Kidney (tissue), 14 donors: Measurements from ENCODE around the gene RBM27. TPM values are rescaled to one million over a fixed set of nuclear protein-coding genes. Genes with fewer than 3 reads are reported as not detected.
"Not testable (repeated sequence)": the region's sequence is repeated elsewhere in the genome, so short reads cannot be mapped to it uniquely, and the experiment has no call there.

Experiments used
- DNase-seq, 5 donors: peaks; one replicate each; pipeline ENCODE4 v3.0.0-alpha.2; 2013 to 2020
- FAIRE-seq: peaks from 2 replicates; lab custom pipeline; 2012; peaks lifted over from hg19 to GRCh38; lab: Jason Lieb, UNC
- H3K27ac ChIP-seq, 2 donors: one replicate each; pipeline ENCODE4 v1.7.0; 2013; ENCODE audit warnings: low read depth in 2 of 2, low read length in 2 of 2, inconsistent platforms in 1 of 2
- H3K27me3 ChIP-seq: one replicate; pipeline ENCODE4 v1.7.1; 2013; ENCODE audit warnings: low read length, inconsistent platforms; ENCODE audit not compliant: control insufficient read depth, insufficient read depth
- H3K36me3 ChIP-seq, 3 donors: one replicate each; pipeline versions ENCODE4 v1.7.0 to v1.7.1; 2013; ENCODE audit warnings: low read length in 3 of 3, control low read depth in 1 of 3, inconsistent platforms in 1 of 3; ENCODE audit not compliant: insufficient read depth in 3 of 3, control insufficient read depth in 2 of 3
- H3K4me1 ChIP-seq, 3 donors: one replicate each; pipeline versions ENCODE4 v1.7.0 to v1.7.1; 2013; ENCODE audit warnings: low read length in 3 of 3, inconsistent platforms in 1 of 3, low read depth in 1 of 3; ENCODE audit not compliant: control insufficient read depth in 2 of 3, insufficient read depth in 2 of 3
- H3K4me3 ChIP-seq, 3 donors: one replicate each; pipeline versions ENCODE4 v1.7.0 to v1.8.1; 2013; ENCODE audit warnings: low read length in 3 of 3, control low read depth in 1 of 3, inconsistent platforms in 1 of 3
- H3K9ac ChIP-seq, 3 donors: one replicate each; pipeline versions ENCODE4 v1.7.0 to v1.7.1; 2013; ENCODE audit warnings: low read length in 3 of 3, control low read depth in 1 of 3, inconsistent platforms in 1 of 3
- H3K9me3 ChIP-seq, 3 donors: one replicate each; pipeline versions ENCODE4 v1.7.0 to v1.7.1; 2013; ENCODE audit warnings: low read length in 3 of 3, control low read depth in 1 of 3, inconsistent platforms in 1 of 3; ENCODE audit not compliant: control insufficient read depth in 2 of 3, insufficient read depth in 1 of 3
- intact Hi-C: fragments of 100-400 bp; cut with DNase I; formaldehyde crosslinking; loops from one replicate; pipeline ENCODE4 v1.11.1; 2022
- polyA plus RNA-seq: library from polyadenylated mRNA; stranded (reverse); fragments of 350-450 nt; fragmentation: Illumina TruSeq; extraction: RNeasy Lipid Tissue Mini Kit (QIAGEN cat#74804); gene quantifications from one replicate; pipeline ENCODE4 v1.2.3, GENCODE V29; 2014; ENCODE audit warnings: low read depth, low replicate concordance; ENCODE audit not compliant: insufficient read depth
- total RNA-seq: library from RNA; stranded (reverse); fragmentation: NEBNext Ultra II Directional; extraction: Animal tissue kit (Norgen Biotek cat#: 25700); gene quantifications from one replicate; pipeline ENCODE4 v1.2.1, GENCODE V29; 2021
- TF ChIP-seq, protein P1 (sequence below): IDR thresholded peaks from 3 replicates; pipeline ENCODE4 v1.5.1; 2012; ENCODE audit warnings: mild to moderate bottlenecking, moderate library complexity, borderline replicate concordance; ENCODE audit not compliant: insufficient read depth; ENCODE audit errors: extremely low read depth
- donor health status: control.
- donor health status: control.
- donor health status: control.
- donor health status: control.
- donor health status: control.
- donor health status: DM: yes; HTN: yes; CAD: no.
- donor health status: Normal renal cell carcinoma (clear cell type).

Gene RBM27
- total and polyA plus RNA-seq, 2 donors from 2014 or later: 4.9 to 19.0 TPM

- TF ChIP-seq, protein P1, sequence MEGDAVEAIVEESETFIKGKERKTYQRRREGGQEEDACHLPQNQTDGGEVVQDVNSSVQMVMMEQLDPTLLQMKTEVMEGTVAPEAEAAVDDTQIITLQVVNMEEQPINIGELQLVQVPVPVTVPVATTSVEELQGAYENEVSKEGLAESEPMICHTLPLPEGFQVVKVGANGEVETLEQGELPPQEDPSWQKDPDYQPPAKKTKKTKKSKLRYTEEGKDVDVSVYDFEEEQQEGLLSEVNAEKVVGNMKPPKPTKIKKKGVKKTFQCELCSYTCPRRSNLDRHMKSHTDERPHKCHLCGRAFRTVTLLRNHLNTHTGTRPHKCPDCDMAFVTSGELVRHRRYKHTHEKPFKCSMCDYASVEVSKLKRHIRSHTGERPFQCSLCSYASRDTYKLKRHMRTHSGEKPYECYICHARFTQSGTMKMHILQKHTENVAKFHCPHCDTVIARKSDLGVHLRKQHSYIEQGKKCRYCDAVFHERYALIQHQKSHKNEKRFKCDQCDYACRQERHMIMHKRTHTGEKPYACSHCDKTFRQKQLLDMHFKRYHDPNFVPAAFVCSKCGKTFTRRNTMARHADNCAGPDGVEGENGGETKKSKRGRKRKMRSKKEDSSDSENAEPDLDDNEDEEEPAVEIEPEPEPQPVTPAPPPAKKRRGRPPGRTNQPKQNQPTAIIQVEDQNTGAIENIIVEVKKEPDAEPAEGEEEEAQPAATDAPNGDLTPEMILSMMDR: no peak
- FAIRE-seq (no peak), DNase-seq (no peak)
- intact Hi-C loops: no loop called here
- Histone ChIP-seq H3K4me1 (no peaks in the 10 kb centered on the region), H3K4me3 (no peak overlapping the region), H3K36me3 (peaks cover 12 to 33% (median 26%) of the 10 kb centered on the region in 3 donors), H3K9ac (no peak overlapping the region), H3K27me3 (no peaks in the 10 kb centered on the region), H3K27ac (no peak overlapping the region), H3K9me3 (no peaks in the 10 kb centered on the region)
These were observed 37.9 kb upstream of the RBM27 start for GRCh38 chr5:146165460-146165859.

DNA sequence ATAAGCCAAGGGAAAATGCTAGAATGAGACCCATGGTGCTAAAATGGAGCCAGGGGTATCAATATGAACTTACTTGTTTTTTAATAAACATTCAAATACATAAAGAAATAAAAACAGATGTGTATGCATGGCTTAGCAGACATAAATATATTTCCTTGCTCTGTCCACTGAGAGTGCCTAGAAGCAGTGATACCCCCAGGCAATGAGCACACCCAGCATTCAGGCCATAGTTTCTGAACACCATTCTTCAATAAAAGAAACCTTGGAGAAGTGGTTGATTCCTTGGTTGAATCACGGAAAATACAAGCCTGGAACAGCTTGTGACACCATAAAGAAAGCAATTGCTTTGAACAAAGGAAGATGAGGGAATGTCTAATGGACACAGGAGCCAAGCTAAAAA lies 37.5 kb upstream of the RBM27 start:
- H3K27me3 ChIP-seq: no peaks in the 10 kb centered on the region
- TF ChIP-seq, protein P1: no peak
- FAIRE-seq (no peak), DNase-seq (no peak)
- no peak overlapping the region for H3K27ac ChIP-seq
- H3K9me3 ChIP-seq: no peaks in the 10 kb centered on the region
- no peaks in the 10 kb centered on the region for H3K4me1 ChIP-seq
- peaks cover 12 to 37% (median 27%) of the 10 kb centered on the region in 3 donors for H3K36me3 ChIP-seq
- H3K4me3 ChIP-seq: no peak overlapping the region
- intact Hi-C loops: no loop called here
- no peak overlapping the region for H3K9ac ChIP-seq

- intact Hi-C loops: no loop called here
- Histone ChIP-seq H3K27me3 (no peaks in the 10 kb centered on the region), H3K9me3 (no peaks in the 10 kb centered on the region), H3K9ac (no peak overlapping the region), H3K27ac (no peak overlapping the region), H3K4me3 (no peak overlapping the region), H3K36me3 (peaks cover 8 to 23% (median 10%) of the 10 kb centered on the region in 3 donors), H3K4me1 (no peaks in the 10 kb centered on the region)
- TF ChIP-seq, protein P1: no peak
- DNase-seq: no peak
- FAIRE-seq: no peak
These were observed 34.3 kb upstream of the RBM27 start for GRCh38 chr5:146169076-146169475.

DNA sequence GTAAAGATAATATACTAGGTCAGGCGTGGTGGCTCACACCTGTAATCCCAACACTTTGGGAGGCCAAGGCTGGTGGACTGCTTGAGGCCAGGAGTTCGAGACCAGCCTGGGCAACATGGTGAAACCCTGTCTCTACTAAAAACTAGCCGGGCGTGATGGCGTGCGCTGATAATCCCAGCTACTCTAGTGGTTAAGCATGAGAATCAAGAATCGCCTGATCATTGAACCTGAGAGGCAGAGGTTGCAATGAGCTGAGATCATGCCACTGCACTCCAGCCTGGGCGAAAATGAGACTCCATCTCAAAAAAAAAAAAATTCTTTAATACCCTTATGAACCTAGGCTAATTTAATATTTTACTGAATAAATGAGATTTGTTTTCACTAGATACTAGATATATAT lies 30.4 kb upstream of the RBM27 start:
- DNase-seq, H3K27ac ChIP-seq, H3K9ac ChIP-seq, H3K9me3 ChIP-seq, intact Hi-C loops, FAIRE-seq, H3K4me1 ChIP-seq, H3K4me3 ChIP-seq, H3K27me3 ChIP-seq: not testable (repeated sequence)
- peaks cover 3 to 11% (median 7%) of the 10 kb centered on the region in 3 donors for H3K36me3 ChIP-seq
